Esophagus muscularis mucosa (tissue), 3 donors: ENCODE data around the gene LRRC4.

ENCODE experiments used
- CTCF ChIP-seq, 3 experiments: fragments of 200-600 bp in 2 of 3; fragments of 450-650 bp in 1 of 3; sonication (generic) in 2 of 3; IDR thresholded peaks; one replicate each; pipeline ENCODE4 v1.5.1; 2017 to 2019; ENCODE audit warnings: antibody characterized with exemption in 3 of 3, mild to moderate bottlenecking in 2 of 3, moderate library complexity in 1 of 3
- POLR2A ChIP-seq: fragments of 450-650 bp; IDR thresholded peaks from one replicate; pipeline ENCODE4 v1.6.1; 2017; ENCODE audit warnings: antibody characterized with exemption, moderate library complexity, mild to moderate bottlenecking, low read depth

DNA sequence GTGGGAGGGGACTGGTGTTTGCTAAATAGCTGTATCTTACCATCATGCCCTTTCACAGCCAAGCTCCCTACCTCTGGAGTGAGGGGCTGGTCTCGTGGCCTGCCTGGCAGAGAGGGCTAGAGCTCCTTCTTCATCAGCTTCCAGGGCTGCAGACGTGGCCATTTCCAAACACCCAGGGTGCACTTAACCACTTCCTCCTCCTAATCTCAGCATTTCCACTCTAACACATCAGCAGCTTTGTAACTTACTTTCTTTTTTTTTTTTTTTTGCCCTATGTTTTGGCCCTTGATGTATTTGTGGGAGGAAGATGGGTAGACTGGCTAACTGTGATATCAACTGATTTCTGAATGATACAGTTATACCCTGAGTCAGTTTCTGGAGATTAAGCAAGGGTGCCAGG lies 27.4 kb downstream of the LRRC4 start:
- TF ChIP-seq CTCF (IDR thresholded peaks at IDR 0.05) (no peak), POLR2A (no peak)
